K562 (cell line): ENCODE results near the gene CCDC136. TPM values are rescaled to one million over a fixed set of nuclear protein-coding genes. Genes with fewer than 3 reads are reported as not detected.

Source experiments
- CBX1 ChIP-seq: sonication (generic); IDR thresholded peaks from 2 replicates; pipeline ENCODE4 v1.6.1; 2016; ENCODE audit warnings: antibody characterized with exemption, low read depth, mild to moderate bottlenecking
- NCOA4 ChIP-seq: fragments of 450-650 bp; IDR thresholded peaks from 2 replicates; pipeline ENCODE4 v1.6.1; 2018; ENCODE audit warnings: mild to moderate bottlenecking; ENCODE audit not compliant: partially characterized antibody
- NR2C1 ChIP-seq, 2 experiments: fragments of 450-650 bp; IDR thresholded peaks; 2 replicates each; pipeline ENCODE4 v1.6.1; 2017; ENCODE audit warnings: mild to moderate bottlenecking in 2 of 2, antibody characterized with exemption in 1 of 2, inconsistent platforms in 1 of 2, missing compliant biosample characterization in 1 of 2, missing genetic modification characterization in 1 of 2
- SAFB ChIP-seq: fragments of 200-400 bp; formaldehyde crosslinking; IDR thresholded peaks from 2 replicates; pipeline ENCODE4 v1.6.1; 2017; ENCODE audit warnings: low read depth, low read length, borderline replicate concordance
- SAFB2 ChIP-seq: fragments of 200-400 bp; formaldehyde crosslinking; IDR thresholded peaks from 2 replicates; pipeline ENCODE4 v1.6.1; 2018; ENCODE audit warnings: borderline replicate concordance, low read length, low read depth, moderate library complexity; ENCODE audit not compliant: severe bottlenecking
- SETDB1 ChIP-seq: IDR thresholded peaks from one replicate; pipeline ENCODE4 v1.6.1; 2012; ENCODE audit warnings: low read length, control low read depth, inconsistent platforms
- ZFP1 ChIP-seq: fragments of 450-650 bp; formaldehyde crosslinking; IDR thresholded peaks from 2 replicates; pipeline ENCODE4 v1.4.0; 2020; ENCODE audit warnings: mild to moderate bottlenecking, mixed read lengths
- ZNF436 ChIP-seq: fragments of 250-450, 450-650 bp; sonication (Bioruptor Pico); formaldehyde crosslinking; IDR thresholded peaks from 2 replicates; pipeline ENCODE4 v1.7.0; 2020; ENCODE audit warnings: mild to moderate bottlenecking
- polyA plus RNA-seq, 8 experiments: library from polyadenylated mRNA; depleted of rRNA in 4 of 8; stranded (reverse) in 5 of 8; unstranded in 3 of 8; fragments of >200 nt; fragmentation: Nextera tagmentation in 2 of 8; fragmentation: Illumina TruSeq in 1 of 8; extraction: Ambion mirVana in 2 of 8; extraction: Trizol in 1 of 8; gene quantifications; 2 replicates each; pipeline versions ENCODE4 v1.2.1 to v1.2.3, GENCODE V29; 2011 to 2014; ENCODE audit warnings: inconsistent platforms in 1 of 8, missing spikeins in 1 of 8
- total RNA-seq, 7 experiments: library from RNA; depleted of rRNA in 6 of 7; stranded (reverse); fragments of >200 nt in 6 of 7; fragmentation: Illumina TruSeq in 2 of 7; extraction: Trizol in 2 of 7; gene quantifications; 2 replicates each; pipeline versions ENCODE4 v1.2.1 to v1.2.3, GENCODE V29; 2011 to 2021; ENCODE audit warnings: low replicate concordance in 1 of 7
- TF ChIP-seq, protein P1 (sequence below): IDR thresholded peaks from 2 replicates; pipeline ENCODE4 v1.6.1; 2014; ENCODE audit warnings: antibody characterized with exemption
- TF ChIP-seq, protein P2 (sequence below): fragments of 200-600 bp; sonication (generic); IDR thresholded peaks from one replicate; pipeline ENCODE4 v1.6.1; 2012; ENCODE audit warnings: mild to moderate bottlenecking, low read depth, low read length, inconsistent platforms

Gene CCDC136
- total and polyA plus RNA-seq, 9 of the 15 experiments (the other 6 are each of a cell fraction or from before 2014, with no cell fraction given), result 2.4 to 40.8 (median 26.5) TPM

DNA sequence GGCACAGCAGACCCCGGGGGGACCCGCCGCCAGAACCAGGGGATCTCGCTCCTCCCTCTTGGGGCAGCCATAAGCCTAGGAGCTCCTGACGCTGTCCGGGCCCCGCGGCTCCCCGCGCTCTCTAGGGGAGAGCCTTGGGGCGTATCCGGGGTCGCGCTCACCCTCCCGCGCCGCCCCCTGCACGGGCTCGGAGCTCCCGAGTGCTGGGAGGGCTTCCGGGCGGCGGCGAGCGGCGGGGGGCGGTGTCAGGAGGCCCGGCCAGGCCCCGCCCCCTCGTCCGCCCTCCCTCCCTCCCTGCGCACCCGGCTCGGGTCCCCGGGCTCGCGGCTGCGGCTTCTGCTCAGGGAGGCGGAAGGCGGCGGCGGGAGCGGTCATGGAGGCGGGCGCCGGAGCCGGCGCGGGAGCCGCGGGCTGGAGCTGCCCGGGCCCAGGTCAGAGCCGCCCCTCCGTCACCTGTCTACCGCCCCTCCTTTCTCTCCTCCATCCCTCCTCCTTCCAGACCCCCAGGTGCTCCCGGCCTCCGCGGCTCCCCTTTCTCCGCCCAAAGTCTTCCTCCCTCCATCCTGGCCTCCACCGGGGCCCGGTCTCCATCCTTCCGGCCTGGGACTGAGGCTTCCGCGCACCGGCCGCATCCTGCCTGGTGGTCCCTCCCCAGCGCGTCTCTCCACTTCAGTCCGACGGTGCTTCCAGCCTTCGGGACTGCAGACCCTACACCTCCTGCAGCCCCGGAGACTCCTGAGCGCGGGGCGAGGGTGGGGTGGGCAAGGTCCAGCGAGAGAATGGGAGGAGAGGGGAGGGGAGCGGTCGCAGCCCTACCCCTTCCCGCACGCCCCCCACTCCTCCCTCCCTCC lies at the start of gene CCDC136 (continued):
- TF ChIP-seq, protein P1, sequence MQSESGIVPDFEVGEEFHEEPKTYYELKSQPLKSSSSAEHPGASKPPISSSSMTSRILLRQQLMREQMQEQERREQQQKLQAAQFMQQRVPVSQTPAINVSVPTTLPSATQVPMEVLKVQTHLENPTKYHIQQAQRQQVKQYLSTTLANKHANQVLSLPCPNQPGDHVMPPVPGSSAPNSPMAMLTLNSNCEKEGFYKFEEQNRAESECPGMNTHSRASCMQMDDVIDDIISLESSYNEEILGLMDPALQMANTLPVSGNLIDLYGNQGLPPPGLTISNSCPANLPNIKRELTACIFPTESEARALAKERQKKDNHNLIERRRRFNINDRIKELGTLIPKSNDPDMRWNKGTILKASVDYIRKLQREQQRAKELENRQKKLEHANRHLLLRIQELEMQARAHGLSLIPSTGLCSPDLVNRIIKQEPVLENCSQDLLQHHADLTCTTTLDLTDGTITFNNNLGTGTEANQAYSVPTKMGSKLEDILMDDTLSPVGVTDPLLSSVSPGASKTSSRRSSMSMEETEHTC, result no peak
- TF ChIP-seq ZNF436 (peak; percentile 72; the same call in 1 of the 2 replicates), SETDB1 (no peak), CBX1 (no peak), SAFB (0 out of 2 replicates have a peak, but pooled peaks have one; percentile 9), NR2C1 (IDR thresholded peaks at IDR 0.05) (no peak), NR2C1 (tag; IDR thresholded peaks at IDR 0.05) (no peak), SAFB2 (no peak), ZFP1 (CRISPR knock-in tag) (no peak), NCOA4 (no peak)
- TF ChIP-seq, protein P2, sequence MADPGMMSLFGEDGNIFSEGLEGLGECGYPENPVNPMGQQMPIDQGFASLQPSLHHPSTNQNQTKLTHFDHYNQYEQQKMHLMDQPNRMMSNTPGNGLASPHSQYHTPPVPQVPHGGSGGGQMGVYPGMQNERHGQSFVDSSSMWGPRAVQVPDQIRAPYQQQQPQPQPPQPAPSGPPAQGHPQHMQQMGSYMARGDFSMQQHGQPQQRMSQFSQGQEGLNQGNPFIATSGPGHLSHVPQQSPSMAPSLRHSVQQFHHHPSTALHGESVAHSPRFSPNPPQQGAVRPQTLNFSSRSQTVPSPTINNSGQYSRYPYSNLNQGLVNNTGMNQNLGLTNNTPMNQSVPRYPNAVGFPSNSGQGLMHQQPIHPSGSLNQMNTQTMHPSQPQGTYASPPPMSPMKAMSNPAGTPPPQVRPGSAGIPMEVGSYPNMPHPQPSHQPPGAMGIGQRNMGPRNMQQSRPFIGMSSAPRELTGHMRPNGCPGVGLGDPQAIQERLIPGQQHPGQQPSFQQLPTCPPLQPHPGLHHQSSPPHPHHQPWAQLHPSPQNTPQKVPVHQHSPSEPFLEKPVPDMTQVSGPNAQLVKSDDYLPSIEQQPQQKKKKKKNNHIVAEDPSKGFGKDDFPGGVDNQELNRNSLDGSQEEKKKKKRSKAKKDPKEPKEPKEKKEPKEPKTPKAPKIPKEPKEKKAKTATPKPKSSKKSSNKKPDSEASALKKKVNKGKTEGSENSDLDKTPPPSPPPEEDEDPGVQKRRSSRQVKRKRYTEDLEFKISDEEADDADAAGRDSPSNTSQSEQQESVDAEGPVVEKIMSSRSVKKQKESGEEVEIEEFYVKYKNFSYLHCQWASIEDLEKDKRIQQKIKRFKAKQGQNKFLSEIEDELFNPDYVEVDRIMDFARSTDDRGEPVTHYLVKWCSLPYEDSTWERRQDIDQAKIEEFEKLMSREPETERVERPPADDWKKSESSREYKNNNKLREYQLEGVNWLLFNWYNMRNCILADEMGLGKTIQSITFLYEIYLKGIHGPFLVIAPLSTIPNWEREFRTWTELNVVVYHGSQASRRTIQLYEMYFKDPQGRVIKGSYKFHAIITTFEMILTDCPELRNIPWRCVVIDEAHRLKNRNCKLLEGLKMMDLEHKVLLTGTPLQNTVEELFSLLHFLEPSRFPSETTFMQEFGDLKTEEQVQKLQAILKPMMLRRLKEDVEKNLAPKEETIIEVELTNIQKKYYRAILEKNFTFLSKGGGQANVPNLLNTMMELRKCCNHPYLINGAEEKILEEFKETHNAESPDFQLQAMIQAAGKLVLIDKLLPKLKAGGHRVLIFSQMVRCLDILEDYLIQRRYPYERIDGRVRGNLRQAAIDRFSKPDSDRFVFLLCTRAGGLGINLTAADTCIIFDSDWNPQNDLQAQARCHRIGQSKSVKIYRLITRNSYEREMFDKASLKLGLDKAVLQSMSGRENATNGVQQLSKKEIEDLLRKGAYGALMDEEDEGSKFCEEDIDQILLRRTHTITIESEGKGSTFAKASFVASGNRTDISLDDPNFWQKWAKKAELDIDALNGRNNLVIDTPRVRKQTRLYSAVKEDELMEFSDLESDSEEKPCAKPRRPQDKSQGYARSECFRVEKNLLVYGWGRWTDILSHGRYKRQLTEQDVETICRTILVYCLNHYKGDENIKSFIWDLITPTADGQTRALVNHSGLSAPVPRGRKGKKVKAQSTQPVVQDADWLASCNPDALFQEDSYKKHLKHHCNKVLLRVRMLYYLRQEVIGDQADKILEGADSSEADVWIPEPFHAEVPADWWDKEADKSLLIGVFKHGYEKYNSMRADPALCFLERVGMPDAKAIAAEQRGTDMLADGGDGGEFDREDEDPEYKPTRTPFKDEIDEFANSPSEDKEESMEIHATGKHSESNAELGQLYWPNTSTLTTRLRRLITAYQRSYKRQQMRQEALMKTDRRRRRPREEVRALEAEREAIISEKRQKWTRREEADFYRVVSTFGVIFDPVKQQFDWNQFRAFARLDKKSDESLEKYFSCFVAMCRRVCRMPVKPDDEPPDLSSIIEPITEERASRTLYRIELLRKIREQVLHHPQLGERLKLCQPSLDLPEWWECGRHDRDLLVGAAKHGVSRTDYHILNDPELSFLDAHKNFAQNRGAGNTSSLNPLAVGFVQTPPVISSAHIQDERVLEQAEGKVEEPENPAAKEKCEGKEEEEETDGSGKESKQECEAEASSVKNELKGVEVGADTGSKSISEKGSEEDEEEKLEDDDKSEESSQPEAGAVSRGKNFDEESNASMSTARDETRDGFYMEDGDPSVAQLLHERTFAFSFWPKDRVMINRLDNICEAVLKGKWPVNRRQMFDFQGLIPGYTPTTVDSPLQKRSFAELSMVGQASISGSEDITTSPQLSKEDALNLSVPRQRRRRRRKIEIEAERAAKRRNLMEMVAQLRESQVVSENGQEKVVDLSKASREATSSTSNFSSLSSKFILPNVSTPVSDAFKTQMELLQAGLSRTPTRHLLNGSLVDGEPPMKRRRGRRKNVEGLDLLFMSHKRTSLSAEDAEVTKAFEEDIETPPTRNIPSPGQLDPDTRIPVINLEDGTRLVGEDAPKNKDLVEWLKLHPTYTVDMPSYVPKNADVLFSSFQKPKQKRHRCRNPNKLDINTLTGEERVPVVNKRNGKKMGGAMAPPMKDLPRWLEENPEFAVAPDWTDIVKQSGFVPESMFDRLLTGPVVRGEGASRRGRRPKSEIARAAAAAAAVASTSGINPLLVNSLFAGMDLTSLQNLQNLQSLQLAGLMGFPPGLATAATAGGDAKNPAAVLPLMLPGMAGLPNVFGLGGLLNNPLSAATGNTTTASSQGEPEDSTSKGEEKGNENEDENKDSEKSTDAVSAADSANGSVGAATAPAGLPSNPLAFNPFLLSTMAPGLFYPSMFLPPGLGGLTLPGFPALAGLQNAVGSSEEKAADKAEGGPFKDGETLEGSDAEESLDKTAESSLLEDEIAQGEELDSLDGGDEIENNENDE, result no peak
